ENCODE measurements around the gene SHROOM2.

DNA sequence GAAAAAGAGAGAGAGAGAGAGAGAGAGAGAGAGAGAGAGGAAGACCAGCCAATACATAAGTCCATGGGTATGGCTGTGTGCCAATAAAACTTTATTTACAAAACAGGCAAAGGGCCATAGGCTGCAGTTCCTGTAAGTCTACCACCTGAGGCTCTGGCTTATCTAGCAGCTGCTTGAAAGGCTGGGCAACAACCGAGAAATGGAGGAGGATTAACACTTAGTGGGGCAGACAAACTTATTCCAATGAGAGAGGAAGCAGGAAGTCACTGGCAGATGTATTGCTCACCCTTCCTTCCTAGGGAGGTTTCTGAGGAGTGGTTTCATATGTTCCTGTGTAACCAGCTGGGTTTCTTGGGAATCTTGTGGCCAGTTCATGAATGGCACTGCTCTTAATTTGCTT is 15.9 kb upstream of the SHROOM2 start:
- TF ChIP-seq, protein P1, sequence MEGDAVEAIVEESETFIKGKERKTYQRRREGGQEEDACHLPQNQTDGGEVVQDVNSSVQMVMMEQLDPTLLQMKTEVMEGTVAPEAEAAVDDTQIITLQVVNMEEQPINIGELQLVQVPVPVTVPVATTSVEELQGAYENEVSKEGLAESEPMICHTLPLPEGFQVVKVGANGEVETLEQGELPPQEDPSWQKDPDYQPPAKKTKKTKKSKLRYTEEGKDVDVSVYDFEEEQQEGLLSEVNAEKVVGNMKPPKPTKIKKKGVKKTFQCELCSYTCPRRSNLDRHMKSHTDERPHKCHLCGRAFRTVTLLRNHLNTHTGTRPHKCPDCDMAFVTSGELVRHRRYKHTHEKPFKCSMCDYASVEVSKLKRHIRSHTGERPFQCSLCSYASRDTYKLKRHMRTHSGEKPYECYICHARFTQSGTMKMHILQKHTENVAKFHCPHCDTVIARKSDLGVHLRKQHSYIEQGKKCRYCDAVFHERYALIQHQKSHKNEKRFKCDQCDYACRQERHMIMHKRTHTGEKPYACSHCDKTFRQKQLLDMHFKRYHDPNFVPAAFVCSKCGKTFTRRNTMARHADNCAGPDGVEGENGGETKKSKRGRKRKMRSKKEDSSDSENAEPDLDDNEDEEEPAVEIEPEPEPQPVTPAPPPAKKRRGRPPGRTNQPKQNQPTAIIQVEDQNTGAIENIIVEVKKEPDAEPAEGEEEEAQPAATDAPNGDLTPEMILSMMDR (conservative IDR thresholded peaks at IDR 0.05 in 1 of 2, IDR thresholded peaks at IDR 0.05 in 1 of 2; ENCODE audit: low read depth in 1 of 2, low read length in 2 of 2), result no peak
- no peak for TF ChIP-seq EZH2 (IDR thresholded peaks at IDR 0.05; ENCODE audit: low read length, missing control alignments)
